HG03159 (cell line): ENCODE measurements around the gene PROB1.
"Not testable (repeated sequence)": the region's sequence is repeated elsewhere in the genome, so short reads cannot be mapped to it uniquely, and the experiment has no call there.

ENCODE experiments used
- ATAC-seq: cut with Tn5 transposase; IDR thresholded peaks from one replicate; pipeline ENCODE4 v1.9.1; 2021; ENCODE audit warnings: mild to moderate bottlenecking, moderate library complexity; ENCODE audit not compliant: unreplicated experiment

Gene PROB1

GRCh38 chr5:139379626-139380449 is 15.1 kb downstream of the PROB1 start:
- no peak for ATAC-seq

- ATAC-seq: no peak
Measured at GRCh38 chr5:139378941-139379361, 16.0 kb downstream of the PROB1 start.

- no peak for ATAC-seq
Measured at GRCh38 chr5:139378101-139378825, 16.6 kb downstream of the PROB1 start.

GRCh38 chr5:139377226-139377625 is 17.7 kb downstream of the PROB1 start:
- ATAC-seq: no peak

- no peak for ATAC-seq
Measured at GRCh38 chr5:139376364-139376763, 18.5 kb downstream of the PROB1 start.

GRCh38 chr5:139374909-139375308 is 20.0 kb downstream of the PROB1 start:
- ATAC-seq: no peak

- ATAC-seq: no peak
Measured at GRCh38 chr5:139371482-139372435, 23.1 kb downstream of the PROB1 start.

GRCh38 chr5:139369181-139369580 is 25.7 kb downstream of the PROB1 start:
- no peak for ATAC-seq

- no peak for ATAC-seq
Measured at GRCh38 chr5:139368613-139369012, 26.3 kb downstream of the PROB1 start.

- ATAC-seq: no peak
Measured at GRCh38 chr5:139364466-139364865, 30.4 kb downstream of the PROB1 start.

GRCh38 chr5:139363937-139364336 is 31.0 kb downstream of the PROB1 start:
- no peak for ATAC-seq

GRCh38 chr5:139361835-139362429 is 33.0 kb downstream of the PROB1 start:
- no peak for ATAC-seq

GRCh38 chr5:139360384-139360783 is 34.5 kb downstream of the PROB1 start:
- no peak for ATAC-seq

- ATAC-seq: no peak
Measured at GRCh38 chr5:139358064-139358463, 36.8 kb downstream of the PROB1 start.

GRCh38 chr5:139355900-139356299 is 39.0 kb downstream of the PROB1 start:
- ATAC-seq: not testable (repeated sequence)

GRCh38 chr5:139354186-139354585 is 40.7 kb downstream of the PROB1 start:
- ATAC-seq: no peak

GRCh38 chr5:139347863-139348262 is 47.0 kb downstream of the PROB1 start:
- not testable (repeated sequence) for ATAC-seq

- not testable (repeated sequence) for ATAC-seq
Measured at GRCh38 chr5:139345442-139345841, 49.5 kb downstream of the PROB1 start.

- ATAC-seq: no peak
Measured at GRCh38 chr5:139344177-139344576, 50.7 kb downstream of the PROB1 start.

GRCh38 chr5:139343476-139343875 is 51.4 kb downstream of the PROB1 start:
- ATAC-seq: no peak

GRCh38 chr5:139342423-139342723 is 52.5 kb downstream of the PROB1 start:
- ATAC-seq: peak; percentile 43
